Keratinocyte (primary cell): ENCODE data around the gene ALG5. TPM values are rescaled to one million over a fixed set of nuclear protein-coding genes. Genes with fewer than 3 reads are reported as not detected.
A peak's percentile ranks its signal among the peaks of the same experiment; 100 is the strongest.

ENCODE experiments used
- DNase-seq: peaks from one replicate; pipeline ENCODE4 v3.0.0-alpha.2; 2011; ENCODE audit warnings: low read depth, missing footprints, low spot score
- FAIRE-seq: peaks from 2 replicates; lab custom pipeline; 2011; peaks lifted over from hg19 to GRCh38; lab: Jason Lieb, UNC
- H2AFZ ChIP-seq: 2 replicates; pipeline ENCODE4 v1.6.0; 2012; ENCODE audit warnings: low read length, control low read depth, inconsistent platforms; ENCODE audit not compliant: control insufficient read depth
- H3K27ac ChIP-seq: 2 replicates; pipeline ENCODE4 v1.5.1; 2011; ENCODE audit warnings: low read length; ENCODE audit not compliant: control insufficient read depth, insufficient read depth
- H3K27me3 ChIP-seq: 3 replicates; pipeline ENCODE4 v1.6.0; 2011; ENCODE audit warnings: low read length; ENCODE audit not compliant: control insufficient read depth, insufficient read depth; ENCODE audit errors: extremely low read depth
- H3K36me3 ChIP-seq, 2 experiments: 2 replicates in 1 of 2; 3 replicates in 1 of 2; pipeline ENCODE4 v1.5.1; 2011; ENCODE audit warnings: low read length in 2 of 2, mild to moderate bottlenecking in 1 of 2; ENCODE audit not compliant: control insufficient read depth in 2 of 2, insufficient read depth in 2 of 2; ENCODE audit errors: extremely low read depth in 1 of 2
- H3K4me1 ChIP-seq: 3 replicates; pipeline ENCODE4 v1.5.1; 2011; ENCODE audit warnings: low read length; ENCODE audit not compliant: control insufficient read depth, insufficient read depth; ENCODE audit errors: extremely low read depth
- H3K4me2 ChIP-seq: 3 replicates; pipeline ENCODE4 v1.6.0; 2011; ENCODE audit warnings: low read depth, low read length; ENCODE audit not compliant: control insufficient read depth, insufficient read depth; ENCODE audit errors: extremely low read depth
- H3K4me3 ChIP-seq, 3 experiments: fragments of 200-600 bp in 1 of 3; sonication (generic) in 1 of 3; 2 replicates in 2 of 3; 3 replicates in 1 of 3; pipeline ENCODE4 v1.5.1; 2011 to 2016; ENCODE audit warnings: low read length in 3 of 3, mild to moderate bottlenecking in 3 of 3, control low read depth in 2 of 3, inconsistent platforms in 1 of 3, low read depth in 1 of 3, mixed read lengths in 1 of 3, mixed run types in 1 of 3, moderate library complexity in 1 of 3; ENCODE audit not compliant: control insufficient read depth in 2 of 3, insufficient read depth in 2 of 3; ENCODE audit errors: extremely low read depth in 1 of 3
- H3K79me2 ChIP-seq: 2 replicates; pipeline ENCODE4 v1.6.0; 2012; ENCODE audit warnings: low read length; ENCODE audit not compliant: control insufficient read depth, insufficient read depth
- H3K9ac ChIP-seq: 3 replicates; pipeline ENCODE4 v1.6.0; 2011; ENCODE audit warnings: low read length; ENCODE audit not compliant: control insufficient read depth, insufficient read depth; ENCODE audit errors: extremely low read depth
- H3K9me1 ChIP-seq: 3 replicates; pipeline ENCODE4 v1.6.0; 2011; ENCODE audit warnings: low read length; ENCODE audit not compliant: control insufficient read depth, insufficient read depth; ENCODE audit errors: extremely low read depth
- H3K9me3 ChIP-seq: 2 replicates; pipeline ENCODE4 v1.5.1; 2012; ENCODE audit warnings: low read depth, low read length; ENCODE audit not compliant: control insufficient read depth
- H4K20me1 ChIP-seq: 3 replicates; pipeline ENCODE4 v1.6.0; 2011; ENCODE audit warnings: low read length; ENCODE audit not compliant: control insufficient read depth, insufficient read depth; ENCODE audit errors: extremely low read depth
- CTCF ChIP-seq, 3 experiments: IDR thresholded peaks in 1 of 3; conservative IDR thresholded peaks in 1 of 3; optimal IDR thresholded peaks in 1 of 3; 2 replicates in 2 of 3; 3 replicates in 1 of 3; pipeline versions ENCODE3 to v1.5.1; 2011; ENCODE audit warnings: low read length in 3 of 3, mild to moderate bottlenecking in 3 of 3, moderate library complexity in 2 of 3, control low read depth in 1 of 3, inconsistent platforms in 1 of 3; ENCODE audit not compliant: insufficient read depth in 2 of 3; ENCODE audit errors: extremely low read depth in 1 of 3
- EZH2 ChIP-seq: IDR thresholded peaks from one replicate; pipeline ENCODE4 v1.6.1; 2012; ENCODE audit warnings: inconsistent platforms, mild to moderate bottlenecking, low read length, moderate library complexity
- dilution Hi-C: fragments of 300-500 bp; cut with MboI; formaldehyde crosslinking; loops from one replicate; pipeline ENCODE4 v1.7.0; 2020; ENCODE audit warnings: low sequenced_read_pairs; ENCODE audit not compliant: extremely low pct_ligation_motif_present
- polyA plus RNA-seq, 5 experiments: library from polyadenylated mRNA; depleted of rRNA in 3 of 5; stranded (reverse) in 3 of 5; stranded (forward) in 1 of 5; unstranded in 1 of 5; fragments of >200 nt; gene quantifications; 1 replicate in 1 of 5; 2 replicates in 3 of 5; 3 replicates in 1 of 5; pipeline versions ENCODE4 v1.2.1 to v1.2.3, GENCODE V29; 2011 to 2012; ENCODE audit warnings: missing spikeins in 2 of 5, low read depth in 1 of 5, low replicate concordance in 1 of 5

ALG5 gene
- polyA plus RNA-seq, 1 donor (not counting 4 experiments of a cell fraction or from before 2014, with no cell fraction given): 63.9 TPM

- FAIRE-seq: peak; percentile 97
- dilution Hi-C loops: no loop called here
- H3K4me2 ChIP-seq: peak overlapping the region; percentile 80
Observed at GRCh38 chr13:36986462-36987240, 12.5 kb downstream of the ALG5 start.

GRCh38 chr13:36981156-36981743 lies 17.9 kb downstream of the ALG5 start:
- no peak overlapping the region for H2AFZ ChIP-seq
- H3K27ac ChIP-seq: no peak overlapping the region
- dilution Hi-C loops: no loop called here
- no peaks in the 10 kb centered on the region for H3K27me3 ChIP-seq
- H3K4me2 ChIP-seq: no peak overlapping the region
- DNase-seq: no peak
- no peaks in the 10 kb centered on the region for H3K9me3 ChIP-seq
- H3K4me3 ChIP-seq: no peak overlapping the region
- no peak for FAIRE-seq
- H3K9me1 ChIP-seq: no peaks in the 10 kb centered on the region
- H3K79me2 ChIP-seq: no peaks in the 10 kb centered on the region
- TF ChIP-seq EZH2: no peak
- peak in 1 of 3 experiments; percentile 43 for TF ChIP-seq CTCF (optimal IDR thresholded peaks at IDR 0.05 in 1 of 3, IDR thresholded peaks at IDR 0.05 in 1 of 3, conservative IDR thresholded peaks at IDR 0.05 in 1 of 3; ENCODE audit: extremely low read depth in 1 of 3, insufficient read depth in 2 of 3, low read length in 3 of 3)
- no peaks in the 10 kb centered on the region for H4K20me1 ChIP-seq
- no peak overlapping the region for H3K9ac ChIP-seq
- peaks cover 3% of the 10 kb centered on the region for H3K4me1 ChIP-seq
- H3K36me3 ChIP-seq: peaks cover 6 to 18% of the 10 kb centered on the region in 2 experiments

More at GRCh38 chr13:36986462-36987240, 12.5 kb downstream of the ALG5 start:
- Histone ChIP-seq H3K9me1 (no peaks in the 10 kb centered on the region), H3K36me3 (peaks cover 16 to 33% of the 10 kb centered on the region in 2 experiments), H2AFZ (peak overlapping the region; percentile 5), H3K9me3 (no peaks in the 10 kb centered on the region), H3K27ac (peak overlapping the region; percentile 61), H3K27me3 (no peaks in the 10 kb centered on the region), H3K4me1 (peaks cover 19% of the 10 kb centered on the region), H4K20me1 (no peaks in the 10 kb centered on the region), H3K4me3 (peak overlapping the region in 2 of 3 experiments; percentile 15 to 31), H3K9ac (no peak overlapping the region), H3K79me2 (no peaks in the 10 kb centered on the region)
- TF ChIP-seq EZH2 (no peak), CTCF (optimal IDR thresholded peaks at IDR 0.05 in 1 of 3, IDR thresholded peaks at IDR 0.05 in 1 of 3, conservative IDR thresholded peaks at IDR 0.05 in 1 of 3; ENCODE audit: extremely low read depth in 1 of 3, insufficient read depth in 2 of 3, low read length in 3 of 3) (no peak)
- peak; percentile 30 for DNase-seq
